Esophagus mucosa (tissue), 1 donor: ENCODE data around the gene L3MBTL1. TPM values are rescaled to one million over a fixed set of nuclear protein-coding genes. Genes with fewer than 3 reads are reported as not detected.
A peak's percentile ranks its signal among the peaks of the same experiment; 100 is the strongest.

ENCODE experiments used
- ATAC-seq: fragments of 200-7000 bp; cut with Tn5 transposase; one replicate; pipeline ENCODE4 v1.9.1; 2020
- total RNA-seq: library from RNA; stranded (reverse); gene quantifications from one replicate; pipeline ENCODE4 v1.2.4, GENCODE V29; 2023
- donor health status: DM: yes; HTN: yes; CAD: no.

Gene L3MBTL1
- total RNA-seq, 1 donor from 2014 or later = 4.9 TPM

DNA sequence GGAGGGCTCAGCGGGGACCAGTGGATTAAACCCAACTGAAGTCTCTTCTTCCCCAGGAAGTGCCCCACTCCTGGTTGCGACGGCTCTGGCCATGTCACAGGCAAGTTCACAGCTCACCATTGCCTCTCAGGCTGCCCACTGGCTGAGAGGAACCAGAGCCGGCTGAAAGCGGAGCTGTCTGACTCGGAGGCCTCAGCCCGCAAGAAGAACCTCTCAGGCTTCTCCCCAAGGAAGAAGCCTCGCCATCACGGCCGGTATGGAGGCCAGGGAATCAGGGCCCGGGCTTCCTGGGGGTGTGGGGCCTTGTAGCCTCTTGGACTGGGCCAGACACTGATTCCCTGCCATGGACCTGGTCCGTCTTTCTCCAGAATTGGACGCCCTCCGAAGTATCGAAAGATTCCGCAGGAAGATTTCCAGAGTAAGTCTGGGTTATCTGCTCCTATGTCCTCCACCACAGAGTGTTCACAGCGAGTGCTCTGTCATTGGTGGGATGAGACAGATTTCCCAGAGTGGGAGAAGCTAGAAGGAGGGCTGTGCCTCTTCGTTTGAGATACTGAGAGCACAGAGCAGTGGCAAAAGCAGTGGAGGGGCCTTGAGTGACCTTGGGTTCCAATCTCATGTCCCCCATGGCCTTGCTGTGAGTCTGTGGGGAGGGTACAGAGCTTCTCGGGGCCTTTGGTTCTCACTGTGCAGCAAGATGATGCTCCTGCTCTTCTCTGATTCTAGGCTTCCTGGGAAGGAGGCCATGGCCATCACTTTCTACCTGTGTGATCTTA, 28.7 kb downstream of the L3MBTL1 start:
- ATAC-seq = no peak

DNA sequence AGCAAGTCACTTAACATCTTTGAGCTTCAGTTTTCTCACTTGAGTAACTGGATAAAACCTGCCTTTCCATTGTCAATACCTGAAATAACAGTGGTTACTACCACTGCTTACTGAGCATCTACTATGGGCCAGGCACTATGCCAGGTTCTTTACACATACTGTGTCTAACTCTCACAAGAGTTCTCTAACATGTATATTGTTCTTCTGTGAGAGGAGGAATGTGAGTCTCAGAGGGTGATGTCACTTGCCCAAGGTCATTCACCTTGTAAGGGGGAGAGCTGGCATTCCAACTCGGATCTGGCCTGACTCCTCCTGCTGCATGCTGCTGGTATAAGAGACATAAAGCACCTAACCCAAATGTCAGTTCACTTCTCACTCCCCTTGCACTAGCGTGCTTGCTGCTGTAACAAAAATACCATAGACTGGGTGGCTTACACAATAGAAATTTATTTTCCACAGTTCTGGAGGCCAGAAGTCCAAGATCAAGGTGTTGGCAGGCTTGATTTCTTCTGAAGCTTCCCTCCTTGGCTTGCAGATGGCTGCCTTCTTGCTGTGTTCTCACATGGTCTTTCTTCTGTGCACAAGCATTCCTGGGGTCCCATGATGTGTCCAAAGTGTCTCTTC, 29.4 kb downstream of the L3MBTL1 start:
- no peak for ATAC-seq

DNA sequence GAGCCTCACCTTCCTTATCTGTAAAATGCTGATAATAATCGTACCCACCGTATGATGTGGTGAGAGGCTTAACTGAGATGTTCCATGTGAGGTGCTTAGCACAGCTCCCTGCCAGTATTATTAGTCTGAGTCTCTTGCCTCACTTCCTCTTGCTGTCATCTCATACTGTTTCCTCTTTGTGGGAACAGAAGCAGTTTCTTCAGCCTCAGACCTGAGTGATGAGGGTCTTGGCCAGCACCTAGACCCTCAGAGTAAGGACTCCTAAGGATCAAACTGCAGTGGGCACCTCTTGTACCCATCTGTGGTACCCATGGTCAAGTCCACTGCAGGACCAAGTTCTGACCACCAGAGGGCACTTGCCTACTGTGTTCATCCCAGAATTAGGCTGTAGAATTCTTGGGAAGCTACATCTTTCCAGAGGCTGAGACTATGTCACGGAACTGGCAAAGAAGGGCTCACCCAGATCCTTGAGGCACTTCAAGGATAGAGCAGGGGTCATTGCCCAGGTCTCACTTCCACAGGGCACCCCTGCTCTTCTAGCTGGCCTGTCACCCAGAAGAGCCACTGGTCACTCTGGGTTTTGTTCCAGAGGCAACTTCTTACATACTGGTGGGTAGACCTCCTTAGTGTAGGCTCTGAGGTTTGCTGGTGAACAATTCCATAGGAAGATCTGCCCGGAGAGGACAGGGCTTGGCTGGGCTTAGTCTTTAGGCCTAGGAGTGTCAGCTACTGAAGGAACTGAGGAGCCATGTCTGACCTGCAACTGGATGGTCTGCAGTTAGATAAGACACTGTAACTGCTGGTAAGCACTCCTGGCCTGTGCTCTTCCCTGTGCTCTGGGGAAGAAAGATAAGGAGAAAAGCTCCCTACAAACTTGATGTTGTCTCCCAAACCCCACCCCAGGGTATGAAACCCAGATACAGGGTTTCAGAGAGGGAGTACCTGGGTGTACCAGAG, 30.7 kb downstream of the L3MBTL1 start:
- peak; percentile 45 for ATAC-seq

DNA sequence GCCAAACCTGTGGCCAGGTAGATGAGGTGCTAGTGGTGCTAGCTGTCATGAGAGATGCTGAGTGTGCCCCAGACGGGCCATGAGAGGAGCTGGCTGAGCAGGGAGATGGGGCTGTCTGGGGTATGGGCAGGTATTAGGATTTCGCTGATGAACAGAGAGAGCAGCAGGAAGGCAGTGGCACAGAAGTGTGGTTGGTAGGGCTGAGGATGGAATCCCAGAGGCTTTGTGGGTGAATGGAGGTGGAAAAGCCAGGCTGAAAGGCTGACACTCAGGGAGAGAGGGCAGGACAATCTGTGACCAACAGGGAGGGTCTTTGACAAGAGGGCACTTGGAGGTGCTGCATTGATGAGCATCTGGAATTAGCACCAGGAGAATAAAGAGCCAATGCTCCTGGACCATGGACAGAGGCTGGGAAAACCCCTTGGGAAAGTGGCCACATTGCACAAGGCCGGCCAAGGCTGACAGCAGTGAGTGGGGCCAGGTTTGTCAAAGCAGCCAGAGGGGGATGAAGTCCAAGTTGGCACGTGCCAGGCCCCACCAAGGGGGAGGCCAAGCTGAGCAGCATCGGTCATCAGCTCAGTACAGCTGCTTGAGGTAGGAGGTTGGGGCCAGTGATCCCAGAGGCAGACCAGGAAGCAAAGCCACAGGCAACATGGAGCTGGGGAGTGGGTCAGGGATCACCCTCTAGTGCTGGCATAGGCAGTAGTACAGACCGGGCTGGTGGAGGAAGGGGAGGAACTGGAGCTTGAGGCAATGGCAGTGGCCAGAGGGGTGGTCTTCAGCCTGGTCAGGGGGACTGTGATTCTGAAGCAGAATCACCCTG, 31.6 kb downstream of the L3MBTL1 start:
- ATAC-seq = no peak

DNA sequence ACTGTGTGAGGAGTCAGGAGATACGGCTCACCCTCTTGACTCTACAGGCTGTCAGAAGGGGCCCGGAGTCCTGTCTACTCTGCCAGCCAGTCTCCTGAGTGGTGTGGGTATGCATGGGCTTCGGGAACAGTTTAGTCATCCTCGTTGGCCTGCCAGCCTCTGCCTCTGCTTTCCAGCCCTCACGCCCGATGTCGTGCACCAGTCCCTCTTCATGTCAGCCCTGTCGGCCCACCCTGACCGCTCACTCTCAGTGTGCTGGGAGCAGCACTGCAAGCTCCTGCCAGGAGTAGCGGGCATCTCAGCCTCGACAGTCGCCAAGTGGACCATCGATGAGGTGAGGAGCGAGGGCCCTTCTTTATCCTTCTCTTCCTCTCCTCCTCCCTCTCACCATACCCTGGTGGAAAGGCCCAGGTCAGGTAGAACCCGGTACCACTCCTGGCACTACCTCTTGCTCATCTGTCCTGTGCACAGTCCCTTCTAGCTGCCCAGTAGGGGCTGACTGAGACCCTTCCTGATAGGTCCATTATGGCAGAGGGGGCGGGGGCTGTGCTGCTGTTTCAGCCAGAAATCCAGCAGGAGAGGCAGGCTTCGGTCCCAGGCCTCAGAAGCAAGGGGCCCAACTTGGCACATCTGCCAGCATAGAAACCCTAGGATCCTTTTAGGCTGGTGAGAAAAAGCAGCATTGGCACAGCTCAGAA, 32.6 kb downstream of the L3MBTL1 start:
- ATAC-seq = no peak

DNA sequence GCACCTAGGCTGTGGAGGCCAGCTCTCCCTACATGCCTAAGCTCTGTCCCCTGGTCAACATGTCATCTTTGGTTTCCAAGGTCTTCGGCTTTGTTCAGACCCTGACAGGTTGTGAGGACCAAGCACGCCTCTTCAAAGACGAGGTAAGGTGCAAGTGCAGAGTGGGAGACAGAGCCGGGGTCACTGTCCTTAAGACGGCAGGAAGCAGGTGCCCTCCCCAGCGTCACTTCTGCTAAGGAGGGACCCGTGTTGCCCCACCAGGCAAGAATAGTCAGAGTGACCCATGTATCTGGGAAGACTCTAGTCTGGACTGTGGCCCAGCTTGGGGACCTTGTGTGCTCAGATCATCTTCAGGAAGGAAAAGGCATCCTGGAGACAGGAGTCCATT, 33.2 kb downstream of the L3MBTL1 start:
- ATAC-seq = no peak

DNA sequence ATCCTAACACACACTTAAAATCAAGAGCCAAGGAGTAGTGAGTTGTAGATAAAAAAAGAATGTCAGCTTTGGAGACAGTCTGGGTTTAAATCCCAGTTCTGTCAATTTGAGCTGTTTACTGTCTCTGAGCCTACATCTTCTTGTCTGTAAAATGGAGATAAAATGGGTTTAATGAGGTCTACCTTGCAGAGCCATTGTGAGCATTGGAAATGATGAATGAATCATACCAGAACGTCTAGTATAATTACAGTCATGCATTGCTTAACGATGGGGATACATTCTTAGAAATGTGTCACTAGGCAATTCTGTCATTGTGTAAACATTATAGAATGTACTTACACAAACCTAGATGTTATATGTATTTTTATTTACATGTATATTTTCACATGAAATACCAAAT, 33.7 kb downstream of the L3MBTL1 start:
- ATAC-seq = peak; percentile 63

DNA sequence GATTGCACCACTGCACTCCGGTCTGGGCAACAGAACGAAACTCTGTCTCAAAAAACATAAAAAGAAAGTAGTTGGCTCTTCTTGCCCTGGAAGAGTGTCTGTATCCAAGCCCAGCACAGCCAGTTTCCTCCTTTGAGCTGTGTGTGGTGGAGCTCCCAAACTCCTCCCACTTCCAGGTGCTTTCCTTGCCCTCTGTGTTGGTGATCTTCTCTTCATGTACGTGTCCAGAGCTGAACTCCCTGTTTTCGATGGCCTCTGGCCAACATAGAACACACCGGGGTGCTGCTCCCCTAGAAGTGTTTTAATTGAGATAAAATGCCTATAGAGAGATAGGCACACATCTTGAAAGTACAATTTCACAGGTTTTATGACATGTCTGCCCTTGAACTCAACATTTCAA, 34.7 kb downstream of the L3MBTL1 start:
- no peak for ATAC-seq

DNA sequence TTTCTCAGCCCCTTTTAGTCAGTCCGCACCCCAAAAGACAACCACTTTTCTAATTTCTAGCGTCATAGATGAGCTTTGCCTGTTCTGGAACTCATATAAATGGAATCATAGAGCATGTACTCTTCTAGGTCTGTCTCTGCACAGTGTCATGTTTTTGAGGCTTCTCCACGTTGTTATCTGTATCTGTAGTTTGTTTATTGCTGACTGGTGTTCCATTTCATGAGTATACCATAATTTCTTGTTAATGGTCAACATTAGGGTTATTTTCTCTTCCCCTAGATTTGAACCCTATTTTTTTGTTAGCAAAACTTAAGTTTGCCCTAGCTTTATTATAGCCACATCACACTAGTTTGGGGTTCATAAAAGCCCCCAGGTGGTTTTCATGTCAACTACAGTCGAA, 35.2 kb downstream of the L3MBTL1 start:
- ATAC-seq = no peak

DNA sequence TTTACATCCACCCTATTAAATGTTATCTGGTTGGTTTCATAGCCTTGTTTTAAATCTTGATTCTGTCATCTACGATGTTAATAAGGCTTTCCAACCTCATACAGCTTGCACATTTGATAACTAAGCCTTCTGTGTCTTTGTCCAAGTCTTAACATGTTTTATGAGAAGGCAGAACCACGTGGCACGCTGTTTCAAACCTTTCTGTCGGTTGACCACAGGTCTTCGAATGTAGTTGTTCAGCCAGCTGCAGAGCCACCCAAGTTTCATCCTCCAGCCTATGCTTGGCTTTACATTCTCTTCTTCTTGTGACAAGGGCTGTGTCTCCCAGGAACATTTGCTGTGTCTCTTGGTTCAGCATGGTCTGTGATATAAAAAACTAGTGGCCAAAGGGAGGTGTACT, 35.6 kb downstream of the L3MBTL1 start:
- no peak for ATAC-seq

DNA sequence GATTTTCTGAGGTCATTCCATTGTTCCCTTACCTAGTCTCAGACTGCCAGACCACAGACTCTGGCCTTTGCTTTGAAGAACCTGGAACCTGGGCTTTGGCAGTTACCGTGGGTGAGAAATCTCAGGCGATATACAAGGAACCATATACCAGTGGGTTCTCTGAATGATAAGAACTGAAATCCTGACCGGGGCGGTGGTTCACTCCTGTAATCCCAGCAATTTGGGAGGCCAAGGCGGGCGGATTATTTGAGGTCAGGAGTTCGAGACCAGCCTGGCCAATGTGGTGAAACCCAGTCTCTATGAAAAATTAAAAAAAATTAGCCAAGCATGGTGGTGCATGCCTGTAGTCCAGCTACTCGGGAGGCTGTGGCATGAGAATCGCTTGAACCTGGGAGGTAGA, 37.0 kb downstream of the L3MBTL1 start:
- no peak for ATAC-seq

DNA sequence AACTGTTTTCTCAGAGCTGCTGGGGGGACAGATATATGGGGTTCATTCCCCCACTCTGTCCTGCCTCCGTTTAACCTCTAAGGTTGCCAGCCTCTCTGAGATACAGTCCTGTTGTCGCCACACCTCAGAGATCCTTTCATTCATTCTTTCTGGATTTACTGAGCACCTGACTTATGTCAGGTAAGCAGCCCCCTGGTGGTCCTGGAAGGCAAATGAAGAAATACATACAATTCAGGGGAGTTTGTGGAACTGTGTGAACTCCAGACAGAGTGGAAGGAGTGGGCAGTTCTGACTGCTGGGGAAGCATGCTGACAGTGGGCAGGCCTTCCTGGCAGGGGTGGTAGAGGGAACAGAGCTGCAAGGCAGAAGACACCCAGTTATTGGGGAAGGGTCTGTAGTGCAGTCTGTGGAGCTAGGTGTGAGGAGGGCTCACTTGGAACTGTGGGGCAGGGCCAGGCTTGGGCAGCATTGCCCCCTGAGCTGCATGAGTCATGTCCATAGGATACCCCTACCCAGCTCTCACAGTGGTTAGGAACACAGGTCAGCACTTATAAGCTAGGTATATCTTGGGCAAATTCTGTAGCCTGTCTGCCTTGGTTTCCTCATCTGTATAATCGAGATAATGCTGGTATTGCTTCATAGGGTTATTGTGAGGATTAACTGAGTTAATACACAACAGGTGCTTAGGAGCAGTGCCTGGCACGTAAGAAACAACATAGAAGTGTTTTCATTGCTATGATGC, 38.5 kb downstream of the L3MBTL1 start:
- ATAC-seq = no peak

DNA sequence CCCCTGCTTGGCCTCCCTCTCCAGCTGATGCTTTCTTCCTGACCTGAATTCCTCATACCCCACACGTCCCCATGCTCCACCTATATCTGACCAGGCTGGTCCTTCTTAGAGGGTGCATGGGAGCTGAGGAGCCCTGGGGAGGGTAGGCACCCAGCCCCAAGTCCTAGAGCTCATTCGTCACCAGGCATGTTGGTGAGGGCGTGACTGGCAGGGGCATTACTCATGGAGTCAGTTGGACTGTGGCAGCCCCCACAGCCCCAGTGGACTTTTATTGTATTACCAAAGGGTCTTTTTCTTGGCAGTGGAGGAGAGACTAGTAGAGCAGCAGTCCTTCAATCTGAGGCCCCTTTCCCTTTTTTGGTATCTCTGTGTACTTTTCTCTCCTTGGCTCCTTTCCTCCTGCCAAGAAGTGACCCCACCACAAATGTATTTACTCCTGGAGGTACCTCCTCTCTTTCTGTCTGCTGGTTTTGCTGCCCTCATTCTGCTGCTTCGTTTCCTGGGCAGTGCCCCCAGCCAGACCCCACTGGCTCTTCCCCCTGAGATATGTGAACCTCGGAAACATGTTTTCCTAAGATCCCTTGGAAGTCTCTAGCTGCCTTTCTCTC, 40.9 kb downstream of the L3MBTL1 start:
- no peak for ATAC-seq

DNA sequence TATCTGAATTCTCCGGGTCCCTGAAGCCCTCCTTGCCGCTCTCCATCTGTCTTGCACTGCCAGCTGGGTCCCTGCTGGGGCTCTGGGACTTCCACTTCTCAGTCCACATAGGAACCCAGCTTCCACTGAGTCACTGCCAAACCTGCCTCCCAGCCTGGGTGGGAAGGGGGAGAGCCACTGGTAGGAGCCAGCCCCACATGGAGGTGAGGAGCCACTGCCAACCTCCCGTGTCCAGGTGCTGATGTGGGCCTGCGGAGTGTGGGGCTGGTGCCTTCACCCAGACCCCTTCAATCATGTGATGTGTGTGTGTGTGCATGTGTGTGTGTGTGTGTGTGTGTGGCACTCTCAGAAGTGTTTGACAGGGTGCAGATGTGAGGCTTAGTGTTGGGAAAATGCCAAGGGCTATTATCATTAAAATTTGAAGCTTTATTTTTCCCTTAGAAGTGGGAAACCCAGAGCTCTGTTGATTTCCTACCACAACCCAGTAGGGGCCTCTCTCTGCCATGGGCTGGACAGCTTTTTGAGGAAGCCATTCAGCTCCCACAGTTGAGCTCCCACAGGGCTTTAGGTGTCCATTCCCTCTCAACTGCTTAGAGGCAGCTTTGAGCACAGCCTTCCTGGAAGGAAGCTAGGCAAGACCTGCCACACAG, 42.0 kb downstream of the L3MBTL1 start:
- ATAC-seq = no peak

DNA sequence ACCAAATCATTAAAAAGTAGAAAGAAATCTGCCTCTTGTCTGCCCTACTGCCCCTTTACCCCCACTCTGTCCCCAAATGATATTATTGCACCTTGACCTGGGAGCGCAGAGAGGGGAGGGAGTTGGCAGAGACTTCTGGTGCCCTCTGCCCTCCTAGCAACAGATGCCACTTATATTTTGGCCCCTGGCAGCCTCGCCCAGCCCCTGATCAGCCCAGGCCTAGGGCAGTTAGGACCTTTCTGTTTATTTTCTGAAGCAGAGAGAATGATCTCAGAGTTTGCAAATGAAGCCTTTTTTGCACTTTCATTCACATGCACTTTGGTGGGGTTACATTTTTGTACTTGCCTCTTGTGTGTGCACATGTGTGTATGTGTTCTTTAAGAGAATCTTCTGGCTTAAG, 43.0 kb downstream of the L3MBTL1 start:
- ATAC-seq = no peak

DNA sequence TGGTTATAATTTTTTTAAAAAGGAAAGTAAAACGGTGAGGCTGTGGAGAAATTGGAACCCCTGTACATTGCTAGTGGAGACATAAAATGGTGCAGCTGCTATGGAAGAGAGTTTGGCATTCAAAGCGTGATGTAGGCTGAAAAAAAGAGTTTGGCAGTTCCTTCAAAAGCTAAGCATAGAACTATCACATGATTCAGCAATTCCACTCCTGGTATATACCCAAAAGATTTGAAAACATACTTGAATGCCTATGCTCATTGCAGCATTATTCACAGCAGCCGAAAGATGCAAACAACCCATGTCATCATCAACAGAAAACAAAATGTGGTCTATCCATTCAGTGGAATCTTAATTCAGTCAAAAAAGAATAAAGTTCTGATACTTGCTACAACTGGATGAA, 46.9 kb downstream of the L3MBTL1 start:
- no peak for ATAC-seq

DNA sequence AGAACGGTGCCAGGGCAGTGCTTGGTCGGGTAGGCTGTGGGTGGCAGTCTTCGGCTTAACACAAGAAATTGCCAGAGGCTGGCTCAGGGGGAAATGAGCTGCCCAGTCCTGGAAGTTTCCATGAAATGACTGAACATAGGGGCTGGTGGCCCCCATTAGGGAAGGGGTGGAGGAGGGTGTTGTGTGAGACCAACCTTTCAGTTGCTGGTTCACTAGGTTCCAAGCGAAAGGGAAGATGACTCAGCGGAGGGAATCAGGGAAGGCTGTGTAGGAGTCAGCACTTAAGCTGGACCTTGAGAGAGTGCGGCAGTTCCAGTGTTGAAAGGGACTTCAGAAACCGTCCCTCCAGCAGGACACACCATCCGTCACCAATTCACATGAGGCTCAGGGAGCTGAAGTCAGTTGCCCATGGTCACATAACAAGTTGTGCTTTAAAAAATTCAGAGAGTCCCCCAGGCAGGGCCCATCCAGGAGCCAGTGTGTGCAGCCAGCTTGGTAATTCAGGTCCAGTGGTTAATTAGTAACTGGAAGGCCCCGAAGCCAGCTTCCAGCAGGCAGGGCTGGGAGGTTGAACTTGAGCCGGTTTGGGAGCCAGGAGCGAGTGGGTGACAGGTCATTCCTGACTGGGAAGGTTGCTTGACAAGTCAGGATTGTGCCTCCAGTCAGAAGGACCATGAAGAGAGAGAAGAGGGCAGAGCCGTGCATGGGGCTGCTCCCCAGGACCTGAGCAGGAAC, 51.1 kb downstream of the L3MBTL1 start, which contains the start of gene SGK2:
Gene SGK2, plus strand, starts transcription at position 616 of the 735 bp plus-strand sequence. CDS start 7,469 bp downstream, outside the sequence.
- no peak for ATAC-seq

DNA sequence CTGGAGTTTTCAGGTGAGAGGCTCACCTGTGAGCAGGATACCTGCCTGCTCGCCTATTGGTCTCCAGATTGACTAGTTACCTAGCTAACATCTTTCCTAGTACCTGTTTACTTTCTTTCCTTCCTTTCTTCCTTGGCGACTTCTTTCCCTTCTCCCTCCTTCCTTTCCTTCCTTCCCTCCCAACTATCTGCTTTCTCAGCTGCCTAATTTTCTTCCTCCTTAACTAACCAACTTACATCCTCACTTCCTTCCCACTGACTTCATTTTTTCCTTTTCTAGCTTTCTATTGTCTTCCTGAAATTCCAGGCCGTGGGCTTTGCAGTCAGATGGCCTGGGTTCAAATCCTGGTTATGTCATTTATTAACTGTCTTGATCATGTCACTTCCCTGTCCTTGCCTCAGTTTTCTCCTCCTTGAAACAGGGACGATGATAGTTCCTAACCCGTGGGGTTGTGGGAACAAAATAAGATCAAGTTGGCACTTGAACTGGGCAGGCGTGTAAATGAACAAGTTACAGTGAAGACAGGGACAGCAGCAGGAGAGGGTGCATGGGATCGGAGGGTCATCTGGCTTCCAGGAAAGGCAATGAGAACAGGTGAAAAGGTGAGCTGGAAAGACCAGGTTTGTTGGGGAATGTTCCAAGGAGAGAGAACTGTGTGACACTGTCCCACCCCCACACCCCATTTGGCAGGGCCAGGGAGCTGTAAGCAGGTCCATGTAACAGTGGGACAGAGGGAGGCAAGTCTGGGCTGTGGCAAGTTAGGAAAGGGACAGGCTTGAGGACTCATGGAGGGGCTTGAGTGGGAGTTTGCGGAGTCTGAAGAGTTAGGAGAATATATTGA, 51.9 kb downstream of the L3MBTL1 start:
- ATAC-seq = no peak
